ENCODE data around the gene TMEM131L.

Gene TMEM131L

DNA sequence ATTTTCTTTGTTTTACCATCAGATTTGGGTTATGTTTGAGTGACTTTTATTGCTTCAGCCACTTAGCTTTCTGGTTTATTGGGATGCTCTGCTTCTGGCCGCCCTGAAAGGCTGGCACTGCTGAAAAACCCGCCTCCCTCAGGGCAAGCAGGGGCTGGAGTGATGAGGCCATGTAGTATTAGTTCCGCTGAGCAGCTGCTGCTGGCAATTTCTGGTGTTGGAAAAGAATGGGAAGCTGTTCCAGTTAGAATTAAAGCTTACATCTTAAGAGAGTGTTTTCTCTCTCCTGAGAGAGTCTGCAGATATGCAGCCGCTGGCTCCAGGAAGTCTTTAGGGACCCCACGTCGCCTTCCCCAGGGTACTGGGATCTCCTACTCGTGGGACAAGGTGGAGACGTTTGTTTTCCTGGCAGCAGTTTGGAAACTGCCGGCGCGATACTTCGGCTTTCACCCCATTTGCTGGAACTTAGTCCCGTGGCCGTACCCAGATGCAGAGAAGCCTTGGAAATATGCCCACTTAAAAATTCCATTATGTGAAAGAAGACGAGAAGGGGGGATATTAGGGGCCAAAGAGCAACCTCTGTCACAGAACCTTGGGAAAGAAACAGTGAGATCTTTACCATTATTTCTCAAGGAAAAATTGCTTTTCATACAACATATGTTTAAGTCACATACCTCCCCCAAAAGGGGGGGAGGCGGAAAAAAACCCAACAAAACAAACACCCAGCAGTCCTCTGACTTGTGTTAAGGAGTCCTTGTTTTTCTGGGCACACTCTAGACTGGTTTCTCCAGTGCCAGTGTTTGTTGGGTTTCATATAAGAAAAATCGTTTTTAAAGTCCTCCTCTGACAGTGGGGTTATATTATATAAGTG lies 72.6 kb downstream of the TMEM131L start:
- peak; percentile 72 for DNase-seq (ENCODE audit: low read depth)
- H3K4me3 ChIP-seq (ENCODE audit: low read depth, low read length), result peak overlapping the region; percentile 47

DNA sequence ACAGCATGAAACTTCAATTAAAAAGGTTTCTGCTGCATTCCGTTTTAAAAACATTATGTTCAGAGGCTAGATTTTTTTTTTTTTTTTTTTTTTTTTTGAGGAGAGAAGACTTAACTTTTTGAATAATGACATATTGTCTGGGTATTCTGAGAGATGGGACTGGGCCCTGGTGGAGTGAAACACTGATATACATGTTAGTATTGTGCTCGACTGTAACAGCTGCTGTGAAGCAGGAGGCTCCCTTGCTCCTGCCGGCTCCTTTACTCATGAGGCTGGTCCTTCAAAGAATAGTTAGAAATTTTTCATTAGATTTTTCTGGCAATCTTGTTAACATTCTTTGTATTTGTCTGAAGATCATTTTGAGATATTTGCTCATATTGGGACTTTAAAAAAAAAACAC lies 73.3 kb downstream of the TMEM131L start:
- TF ChIP-seq, protein P1, sequence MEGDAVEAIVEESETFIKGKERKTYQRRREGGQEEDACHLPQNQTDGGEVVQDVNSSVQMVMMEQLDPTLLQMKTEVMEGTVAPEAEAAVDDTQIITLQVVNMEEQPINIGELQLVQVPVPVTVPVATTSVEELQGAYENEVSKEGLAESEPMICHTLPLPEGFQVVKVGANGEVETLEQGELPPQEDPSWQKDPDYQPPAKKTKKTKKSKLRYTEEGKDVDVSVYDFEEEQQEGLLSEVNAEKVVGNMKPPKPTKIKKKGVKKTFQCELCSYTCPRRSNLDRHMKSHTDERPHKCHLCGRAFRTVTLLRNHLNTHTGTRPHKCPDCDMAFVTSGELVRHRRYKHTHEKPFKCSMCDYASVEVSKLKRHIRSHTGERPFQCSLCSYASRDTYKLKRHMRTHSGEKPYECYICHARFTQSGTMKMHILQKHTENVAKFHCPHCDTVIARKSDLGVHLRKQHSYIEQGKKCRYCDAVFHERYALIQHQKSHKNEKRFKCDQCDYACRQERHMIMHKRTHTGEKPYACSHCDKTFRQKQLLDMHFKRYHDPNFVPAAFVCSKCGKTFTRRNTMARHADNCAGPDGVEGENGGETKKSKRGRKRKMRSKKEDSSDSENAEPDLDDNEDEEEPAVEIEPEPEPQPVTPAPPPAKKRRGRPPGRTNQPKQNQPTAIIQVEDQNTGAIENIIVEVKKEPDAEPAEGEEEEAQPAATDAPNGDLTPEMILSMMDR (conservative IDR thresholded peaks at IDR 0.05; ENCODE audit: low read depth, low read length), result no peak
- H3K4me3 ChIP-seq (ENCODE audit: low read depth, low read length), result no peak overlapping the region
- no peak for DNase-seq (ENCODE audit: low read depth)

More for the DNA sequence above, 72.6 kb downstream of the TMEM131L start:
- TF ChIP-seq, protein P1 (conservative IDR thresholded peaks at IDR 0.05; ENCODE audit: low read depth, low read length), result no peak

DNA sequence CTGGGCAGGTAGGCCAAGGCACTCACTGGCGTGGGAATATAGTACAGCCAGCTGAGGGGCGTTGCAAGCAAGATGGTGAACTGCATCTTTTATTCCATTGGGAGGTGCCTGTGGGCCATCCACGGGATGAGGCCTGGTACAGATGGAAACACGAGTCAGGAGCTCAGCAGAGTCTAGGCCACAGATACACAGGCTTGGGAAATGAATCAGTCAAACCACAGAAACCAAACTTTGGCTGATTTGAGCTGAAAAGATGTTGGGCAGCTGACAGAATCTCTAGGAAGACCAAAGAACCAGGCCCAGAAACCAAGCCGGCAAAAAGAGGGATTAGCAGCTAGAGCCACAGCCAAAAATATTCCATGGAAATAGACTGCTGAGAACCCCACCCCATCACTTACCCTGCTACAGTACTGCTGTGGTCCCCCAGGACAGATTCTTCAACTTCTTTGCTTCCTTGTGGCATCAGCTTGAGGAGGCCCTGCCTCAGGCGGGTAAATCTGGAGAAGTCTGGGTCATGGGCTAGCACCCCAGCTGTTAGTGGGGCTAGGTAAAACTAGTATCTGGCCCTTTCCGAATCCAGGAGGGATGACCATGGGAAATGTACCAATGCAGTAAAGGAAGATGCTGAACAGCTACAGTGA lies 75.4 kb downstream of the TMEM131L start:
- TF ChIP-seq, protein P1 (conservative IDR thresholded peaks at IDR 0.05; ENCODE audit: low read depth, low read length), result peak; percentile 29
- DNase-seq (ENCODE audit: low read depth), result peak; percentile 92
- no peak overlapping the region for H3K4me3 ChIP-seq (ENCODE audit: low read depth, low read length)

DNA sequence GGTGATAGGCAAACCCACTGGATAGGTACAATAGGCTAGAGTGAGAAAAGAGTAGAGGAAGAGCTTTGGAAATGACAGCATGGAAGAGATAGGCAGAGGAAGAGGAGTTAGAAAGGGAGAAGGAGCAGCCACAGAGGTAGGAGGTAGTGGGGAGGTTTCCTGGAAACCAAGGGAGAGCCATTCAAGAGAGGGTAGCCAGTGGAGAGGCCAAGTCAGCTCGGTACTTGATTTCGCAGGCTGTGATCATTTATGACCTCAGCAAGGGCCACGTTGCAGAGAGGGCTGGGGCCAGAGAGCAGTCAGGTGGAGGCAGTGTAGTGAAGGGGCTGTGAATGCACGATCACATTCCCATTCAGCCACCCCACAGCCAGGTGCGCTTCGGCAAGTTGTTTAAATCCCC lies 76.0 kb downstream of the TMEM131L start:
- no peak for DNase-seq (ENCODE audit: low read depth)
- TF ChIP-seq, protein P1 (conservative IDR thresholded peaks at IDR 0.05; ENCODE audit: low read depth, low read length), result no peak
- no peak overlapping the region for H3K4me3 ChIP-seq (ENCODE audit: low read depth, low read length)

DNA sequence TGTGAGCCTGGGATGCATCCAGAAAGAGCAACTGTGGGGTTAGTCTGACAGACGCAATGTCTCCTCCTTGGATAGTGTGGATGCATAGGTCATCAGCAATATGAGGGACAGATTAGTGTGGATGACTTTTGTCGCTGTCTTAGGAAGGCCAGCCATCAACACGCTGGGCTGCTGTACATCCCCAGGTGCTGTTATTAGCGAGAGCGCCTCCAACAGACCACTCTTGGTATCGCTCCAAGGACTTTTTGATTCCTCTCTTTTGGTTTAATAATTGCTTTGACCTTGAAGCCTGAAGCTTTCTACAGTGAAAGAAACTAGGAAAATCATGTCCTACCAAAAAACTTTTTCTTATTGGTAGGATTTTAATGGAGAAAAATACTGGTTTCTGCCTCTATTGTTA lies 76.7 kb downstream of the TMEM131L start:
- TF ChIP-seq, protein P1 (conservative IDR thresholded peaks at IDR 0.05; ENCODE audit: low read depth, low read length), result peak; percentile 12
- DNase-seq (ENCODE audit: low read depth), result no peak
- H3K4me3 ChIP-seq (ENCODE audit: low read depth, low read length), result no peak overlapping the region

DNA sequence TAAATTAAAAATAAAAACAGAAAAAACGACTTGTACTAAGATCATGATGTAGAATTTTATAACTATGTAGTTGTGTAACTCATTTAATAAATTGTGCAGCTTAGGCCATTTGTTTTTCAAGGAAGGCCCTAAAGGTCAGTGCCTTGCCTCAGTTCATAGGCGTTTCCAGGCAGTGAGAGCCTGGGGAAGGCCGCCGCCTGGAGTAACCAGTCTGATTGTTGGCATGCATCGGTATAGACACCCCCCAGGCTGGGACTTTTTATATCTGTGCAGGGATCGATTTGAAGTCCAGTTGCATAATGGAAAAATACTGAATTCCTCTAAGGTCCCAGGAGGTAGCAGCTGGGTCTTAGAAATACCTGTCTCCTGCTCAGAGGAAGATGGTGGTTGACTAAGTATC lies 77.2 kb downstream of the TMEM131L start:
- no peak for DNase-seq (ENCODE audit: low read depth)
- TF ChIP-seq, protein P1 (conservative IDR thresholded peaks at IDR 0.05; ENCODE audit: low read depth, low read length), result no peak
- no peak overlapping the region for H3K4me3 ChIP-seq (ENCODE audit: low read depth, low read length)

All from choroid plexus epithelial cell (primary cell).